Measurements from ENCODE around the gene KCNG3. TPM values are rescaled to one million over a fixed set of nuclear protein-coding genes. Genes with fewer than 3 reads are reported as not detected.

The KCNG3 gene
- total RNA-seq, 2 experiments from 2014 or later = 0.04 to 0.12 TPM

DNA sequence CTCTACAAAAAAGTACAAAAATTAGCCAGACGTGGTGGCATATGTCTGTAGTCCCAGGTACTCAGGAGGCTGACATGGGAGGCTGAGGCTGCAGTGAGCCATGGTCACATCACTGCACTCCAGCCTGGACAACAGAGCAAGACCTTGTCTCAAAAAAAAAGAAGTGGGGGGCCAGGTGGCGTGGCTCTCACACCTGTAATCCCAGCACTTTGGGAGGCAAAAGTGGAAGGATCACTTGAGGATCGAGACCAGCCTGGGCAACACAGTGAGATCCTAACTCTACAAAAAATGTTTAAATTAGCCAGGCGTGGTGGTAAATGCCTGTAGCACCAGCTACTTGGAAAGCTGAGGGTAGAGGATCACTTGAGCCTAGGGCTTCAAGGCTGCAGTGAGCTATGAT, 23.1 kb downstream of the KCNG3 start:
- no peak overlapping the region for H3K4me3 Mint-ChIP-seq
- H3K9me3 Mint-ChIP-seq = no peaks in the 10 kb centered on the region
- no peaks in the 10 kb centered on the region for H3K36me3 Mint-ChIP-seq (ENCODE audit: low read depth)
- no peaks in the 10 kb centered on the region for H3K27me3 Mint-ChIP-seq
- no peaks in the 10 kb centered on the region for H3K4me1 Mint-ChIP-seq
- no peak overlapping the region for H3K27ac Mint-ChIP-seq
- ChIA-PET POLR2A (no interaction called here), CTCF (interaction anchor here (0.6 to 1.2 kb wide), 2 partner anchors 13 to 125 kb away, joined by 3 read pairs; no protein-coding TSS in a partner anchor)
- DNase-seq = no peak

GRCh38 chr2:42464631-42465030, 29.2 kb downstream of the KCNG3 start:
- CTCF ChIA-PET = no interaction called here
- POLR2A ChIA-PET = no interaction called here
- Mint-ChIP-seq H3K36me3 (ENCODE audit: low read depth) (no peaks in the 10 kb centered on the region), H3K27ac (no peak overlapping the region), H3K4me1 (no peaks in the 10 kb centered on the region), H3K4me3 (no peak overlapping the region), H3K27me3 (no peaks in the 10 kb centered on the region), H3K9me3 (no peaks in the 10 kb centered on the region)
- no peak for DNase-seq

DNA sequence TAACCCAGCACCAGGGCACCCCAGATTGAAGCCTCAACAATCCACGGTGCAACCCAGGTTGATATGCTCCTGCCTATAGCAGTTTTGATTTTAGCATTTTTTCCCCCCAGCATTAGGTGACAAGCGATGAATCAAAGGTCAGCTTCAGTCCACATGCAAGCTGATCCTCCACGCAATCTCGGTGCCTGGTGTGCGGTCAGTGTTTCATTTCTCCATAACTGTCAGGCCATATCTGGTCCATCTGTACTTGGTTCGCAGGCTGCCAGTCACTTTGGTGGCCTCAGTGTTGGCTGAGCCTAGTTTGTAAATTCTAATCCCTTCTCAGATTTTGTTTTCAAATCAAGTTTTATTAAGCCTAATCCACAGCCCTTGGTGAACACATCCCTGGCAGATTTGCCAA, 30.2 kb downstream of the KCNG3 start:
- no peaks in the 10 kb centered on the region for H3K4me1 Mint-ChIP-seq
- H3K9me3 Mint-ChIP-seq = no peaks in the 10 kb centered on the region
- H3K4me3 Mint-ChIP-seq = no peak overlapping the region
- DNase-seq = no peak
- H3K27me3 Mint-ChIP-seq = no peaks in the 10 kb centered on the region
- no peak overlapping the region for H3K27ac Mint-ChIP-seq
- ChIA-PET CTCF (interaction anchor here (0.5 to 1.1 kb wide), 2 partner anchors 31 to 259 kb away, joined by 3 read pairs; partner anchors contain the start of gene KCNG3), POLR2A (no interaction called here)
- no peaks in the 10 kb centered on the region for H3K36me3 Mint-ChIP-seq (ENCODE audit: low read depth)

- H3K27me3 Mint-ChIP-seq = no peaks in the 10 kb centered on the region
- CTCF ChIA-PET = interaction anchor here (1.2 kb wide), 1 partner anchor 204 kb away, joined by 3 read pairs; no protein-coding TSS in a partner anchor
- no peak for DNase-seq
Observed at GRCh38 chr2:42459296-42459695, 34.5 kb downstream of the KCNG3 start.

GRCh38 chr2:42458396-42458795, 35.4 kb downstream of the KCNG3 start:
- no peaks in the 10 kb centered on the region for H3K27me3 Mint-ChIP-seq
- no peak overlapping the region for H3K27ac Mint-ChIP-seq
- H3K9me3 Mint-ChIP-seq = no peaks in the 10 kb centered on the region
- no peaks in the 10 kb centered on the region for H3K36me3 Mint-ChIP-seq (ENCODE audit: low read depth)
- H3K4me1 Mint-ChIP-seq = no peaks in the 10 kb centered on the region
- CTCF ChIA-PET = no interaction called here
- POLR2A ChIA-PET = no interaction called here
- H3K4me3 Mint-ChIP-seq = no peak overlapping the region
- no peak for DNase-seq

More at GRCh38 chr2:42459296-42459695, 34.5 kb downstream of the KCNG3 start:
- Mint-ChIP-seq H3K4me3 (no peak overlapping the region), H3K9me3 (no peaks in the 10 kb centered on the region), H3K27ac (no peak overlapping the region), H3K36me3 (ENCODE audit: low read depth) (no peaks in the 10 kb centered on the region), H3K4me1 (no peaks in the 10 kb centered on the region)
- POLR2A ChIA-PET = no interaction called here

DNA sequence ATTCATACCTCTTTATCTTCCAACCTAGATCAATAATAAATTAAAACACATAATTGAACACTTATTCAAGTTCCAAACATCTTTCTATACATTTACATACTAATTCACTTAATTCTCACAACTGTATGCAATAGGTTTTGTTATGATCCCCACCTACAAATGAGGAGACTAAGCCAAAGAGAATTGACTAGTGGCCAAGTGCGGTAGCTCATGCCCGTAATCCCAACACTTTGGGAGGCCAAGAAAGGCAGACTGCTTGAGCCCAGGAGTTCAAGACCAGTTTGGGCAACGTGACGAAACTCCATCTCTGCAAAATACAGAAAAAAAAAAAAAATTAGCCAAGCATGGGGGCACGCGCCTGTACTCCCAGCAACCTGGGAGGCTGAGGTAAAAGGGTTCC, 36.8 kb downstream of the KCNG3 start:
- Mint-ChIP-seq H3K27me3 (no peaks in the 10 kb centered on the region), H3K9me3 (no peaks in the 10 kb centered on the region), H3K36me3 (ENCODE audit: low read depth) (no peaks in the 10 kb centered on the region), H3K4me1 (no peaks in the 10 kb centered on the region), H3K27ac (no peak overlapping the region), H3K4me3 (no peak overlapping the region)
- POLR2A ChIA-PET = no interaction called here
- CTCF ChIA-PET = interaction anchor here (0.6 to 0.9 kb wide), 2 partner anchors 10 to 1462 kb away, joined by 3 to 4 read pairs; no protein-coding TSS in a partner anchor
- DNase-seq = no peak

- no peaks in the 10 kb centered on the region for H3K4me1 Mint-ChIP-seq
- no peak overlapping the region for H3K4me3 Mint-ChIP-seq
- DNase-seq = no peak
- H3K27me3 Mint-ChIP-seq = no peaks in the 10 kb centered on the region
- ChIA-PET CTCF (no interaction called here), POLR2A (no interaction called here)
- no peaks in the 10 kb centered on the region for H3K9me3 Mint-ChIP-seq
- H3K27ac Mint-ChIP-seq = no peak overlapping the region
- H3K36me3 Mint-ChIP-seq (ENCODE audit: low read depth) = no peaks in the 10 kb centered on the region
Observed at GRCh38 chr2:42456126-42456839, 37.5 kb downstream of the KCNG3 start.

DNA sequence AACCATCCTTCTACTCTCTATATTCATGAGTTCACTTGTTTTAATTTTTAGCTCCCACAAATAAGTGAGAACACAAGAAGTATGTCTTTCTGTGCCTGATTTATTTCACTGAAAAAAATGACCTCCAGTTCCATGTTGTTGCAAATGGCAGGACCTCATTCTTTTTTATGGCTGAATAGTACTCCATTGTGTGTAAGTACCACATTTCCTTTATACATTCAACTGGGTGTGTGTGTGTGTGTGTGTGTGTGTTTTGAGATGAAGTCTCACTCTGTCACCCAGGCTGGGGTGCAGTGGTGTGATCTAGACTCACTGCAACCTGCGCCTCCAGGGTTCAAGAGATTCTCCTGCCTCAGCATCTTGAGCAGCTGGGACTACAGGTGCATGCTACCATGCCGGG, 41.2 kb downstream of the KCNG3 start:
- H3K4me3 Mint-ChIP-seq = no peak overlapping the region
- ChIA-PET CTCF (interaction anchor here (0.9 kb wide), 1 partner anchor 9 kb away, joined by 3 read pairs; no protein-coding TSS in a partner anchor), POLR2A (no interaction called here)
- no peaks in the 10 kb centered on the region for H3K9me3 Mint-ChIP-seq
- H3K36me3 Mint-ChIP-seq (ENCODE audit: low read depth) = no peaks in the 10 kb centered on the region
- no peak overlapping the region for H3K27ac Mint-ChIP-seq
- no peaks in the 10 kb centered on the region for H3K4me1 Mint-ChIP-seq
- no peak for DNase-seq
- no peaks in the 10 kb centered on the region for H3K27me3 Mint-ChIP-seq

GRCh38 chr2:42450136-42450535, 43.6 kb downstream of the KCNG3 start:
- Mint-ChIP-seq H3K27me3 (no peaks in the 10 kb centered on the region), H3K27ac (no peak overlapping the region)
- POLR2A ChIA-PET = no interaction called here

GRCh38 chr2:42449163-42450087, 44.4 kb downstream of the KCNG3 start:
- Mint-ChIP-seq H3K9me3 (no peaks in the 10 kb centered on the region), H3K27me3 (no peaks in the 10 kb centered on the region), H3K4me3 (no peak overlapping the region), H3K36me3 (ENCODE audit: low read depth) (no peaks in the 10 kb centered on the region), H3K27ac (no peak overlapping the region), H3K4me1 (no peaks in the 10 kb centered on the region)
- CTCF ChIA-PET = interaction anchor here (0.7 kb wide), 1 partner anchor 1002 kb away, joined by 3 read pairs; no protein-coding TSS in a partner anchor
- DNase-seq = no peak
- POLR2A ChIA-PET = no interaction called here

More at GRCh38 chr2:42450136-42450535, 43.6 kb downstream of the KCNG3 start:
- H3K4me3 Mint-ChIP-seq = no peak overlapping the region
- H3K4me1 Mint-ChIP-seq = no peaks in the 10 kb centered on the region
- H3K9me3 Mint-ChIP-seq = no peaks in the 10 kb centered on the region
- CTCF ChIA-PET = interaction anchor here (0.7 kb wide), 1 partner anchor 1003 kb away, joined by 3 read pairs; no protein-coding TSS in a partner anchor
- no peaks in the 10 kb centered on the region for H3K36me3 Mint-ChIP-seq (ENCODE audit: low read depth)
- no peak for DNase-seq

GRCh38 chr2:42448163-42448562, 45.6 kb downstream of the KCNG3 start:
- H3K27ac Mint-ChIP-seq = no peak overlapping the region
- H3K4me3 Mint-ChIP-seq = no peak overlapping the region
- no peak for DNase-seq

GRCh38 chr2:42446503-42447271, 47.1 kb downstream of the KCNG3 start:
- Mint-ChIP-seq H3K27me3 (no peaks in the 10 kb centered on the region), H3K4me1 (no peaks in the 10 kb centered on the region), H3K9me3 (no peaks in the 10 kb centered on the region), H3K27ac (no peak overlapping the region), H3K36me3 (ENCODE audit: low read depth) (no peaks in the 10 kb centered on the region), H3K4me3 (no peak overlapping the region)
- no peak for DNase-seq
- CTCF ChIA-PET = interaction anchor here (0.9 to 1.2 kb wide), 2 partner anchors 11 to 345 kb away, joined by 4 read pairs; no protein-coding TSS in a partner anchor
- POLR2A ChIA-PET = no interaction called here

More at GRCh38 chr2:42448163-42448562, 45.6 kb downstream of the KCNG3 start:
- H3K36me3 Mint-ChIP-seq (ENCODE audit: low read depth) = no peaks in the 10 kb centered on the region
- ChIA-PET POLR2A (no interaction called here), CTCF (no interaction called here)
- H3K9me3 Mint-ChIP-seq = no peaks in the 10 kb centered on the region
- no peaks in the 10 kb centered on the region for H3K4me1 Mint-ChIP-seq
- no peaks in the 10 kb centered on the region for H3K27me3 Mint-ChIP-seq

All from activated CD4-positive, alpha-beta T cell treated with anti-CD3 and anti-CD28 coated beads, Interleukin-2, amount 10 ng/mL, durations not matched to agents 7 days and 5 days (primary cell).